CD14-positive monocyte (primary cell): ENCODE measurements around the gene GMFB. TPM values are rescaled to one million over a fixed set of nuclear protein-coding genes. Genes with fewer than 3 reads are reported as not detected.

Experiments used
- DNase-seq, 3 donors: peaks; one replicate each; pipeline ENCODE4 v3.0.0-alpha.2; 2011 to 2022
- H2AFZ ChIP-seq: 2 replicates; pipeline ENCODE4 v1.6.0; 2012; ENCODE audit warnings: mild to moderate bottlenecking, low read depth, low read length, inconsistent platforms; ENCODE audit not compliant: insufficient read depth, poor library complexity, severe bottlenecking
- H3K27ac ChIP-seq, 2 donors: 1 replicate in 1 of 2; 2 replicates in 1 of 2; pipeline ENCODE4 v1.5.1; 2012 to 2013; ENCODE audit warnings: low read length in 2 of 2, control low read depth in 1 of 2, inconsistent platforms in 1 of 2, low read depth in 1 of 2, mild to moderate bottlenecking in 1 of 2
- H3K27me3 ChIP-seq, 2 donors: one replicate each; pipeline versions ENCODE4 v1.6.0 to v1.6.1; 2011 to 2013; ENCODE audit warnings: low read length in 2 of 2; ENCODE audit not compliant: control insufficient read depth in 2 of 2, insufficient read depth in 2 of 2
- H3K36me3 ChIP-seq, 2 donors: replicated peaks in 1 of 2; 1 replicate in 1 of 2; 2 replicates in 1 of 2; pipeline versions ENCODE4 v1.5.1 to v1.6.1; 2012 to 2013; ENCODE audit warnings: low read length in 2 of 2, control low read depth in 1 of 2, inconsistent platforms in 1 of 2, mild to moderate bottlenecking in 1 of 2; ENCODE audit not compliant: insufficient read depth in 2 of 2, control insufficient read depth in 1 of 2
- H3K4me1 ChIP-seq, 2 donors: 1 replicate in 1 of 2; 2 replicates in 1 of 2; pipeline versions ENCODE4 v1.5.1 to v1.6.1; 2012 to 2013; ENCODE audit warnings: low read length in 2 of 2, control low read depth in 1 of 2, inconsistent platforms in 1 of 2, mild to moderate bottlenecking in 1 of 2, moderate library complexity in 1 of 2; ENCODE audit not compliant: insufficient read depth in 2 of 2, control insufficient read depth in 1 of 2
- H3K4me2 ChIP-seq: replicated peaks from 2 replicates; pipeline ENCODE3; 2012; ENCODE audit warnings: low read length, moderate library complexity, mild to moderate bottlenecking; ENCODE audit not compliant: poor library complexity, severe bottlenecking; ENCODE audit errors: extremely low read depth
- H3K4me3 ChIP-seq, 3 experiments: fragments of 200-600 bp in 1 of 3; sonication (generic) in 1 of 3; replicated peaks in 1 of 3; 1 replicate in 2 of 3; 2 replicates in 1 of 3; pipeline ENCODE4 v1.5.1; 2011 to 2013; ENCODE audit warnings: low read length in 3 of 3, mild to moderate bottlenecking in 3 of 3, control low read depth in 2 of 3, low read depth in 2 of 3, inconsistent platforms in 1 of 3, moderate library complexity in 1 of 3
- H3K79me2 ChIP-seq: 2 replicates; pipeline ENCODE4 v1.6.0; 2012; ENCODE audit warnings: mild to moderate bottlenecking, control low read depth, inconsistent platforms, low read length, moderate library complexity; ENCODE audit not compliant: insufficient read depth
- H3K9ac ChIP-seq: 2 replicates; pipeline ENCODE4 v1.6.0; 2017; ENCODE audit warnings: low read length, mild to moderate bottlenecking; ENCODE audit not compliant: insufficient read depth, poor library complexity, severe bottlenecking
- H3K9me3 ChIP-seq, 2 donors: replicated peaks in 1 of 2; 1 replicate in 1 of 2; 2 replicates in 1 of 2; pipeline versions ENCODE4 v1.5.1 to v1.6.1; 2012 to 2013; ENCODE audit warnings: low read length in 2 of 2, control low read depth in 1 of 2; ENCODE audit not compliant: control insufficient read depth in 1 of 2, insufficient read depth in 1 of 2
- H4K20me1 ChIP-seq: 2 replicates; pipeline ENCODE4 v1.6.0; 2012; ENCODE audit warnings: mild to moderate bottlenecking, low read length, control low read depth, moderate library complexity; ENCODE audit not compliant: insufficient read depth
- H3K27ac Mint-ChIP-seq, 7 donors: one replicate each; pipeline ENCODE4 v1.8.0; 2020; ENCODE audit warnings: mild to moderate bottlenecking in 7 of 7, mixed read lengths in 7 of 7, moderate library complexity in 6 of 7, inconsistent platforms in 2 of 7
- H3K27me3 Mint-ChIP-seq, 3 donors: one replicate each; pipeline ENCODE4 v1.8.0; 2021 to 2022; ENCODE audit warnings: low read depth in 3 of 3, mild to moderate bottlenecking in 3 of 3, mixed read lengths in 3 of 3, moderate library complexity in 3 of 3, inconsistent platforms in 1 of 3
- H3K36me3 Mint-ChIP-seq, 2 donors: one replicate each; pipeline ENCODE4 v1.8.0; 2020; ENCODE audit warnings: mixed read lengths in 2 of 2, inconsistent platforms in 1 of 2, mild to moderate bottlenecking in 1 of 2
- H3K4me1 Mint-ChIP-seq: one replicate; pipeline ENCODE4 v1.8.0; 2020; ENCODE audit warnings: mild to moderate bottlenecking, mixed read lengths
- H3K4me3 Mint-ChIP-seq, 2 donors: one replicate each; pipeline ENCODE4 v1.8.0; 2020; ENCODE audit warnings: mild to moderate bottlenecking in 2 of 2, mixed read lengths in 2 of 2, moderate library complexity in 1 of 2
- H3K9me3 Mint-ChIP-seq, 7 donors: one replicate each; pipeline ENCODE4 v1.8.0; 2020 to 2022; ENCODE audit warnings: mixed read lengths in 7 of 7, mild to moderate bottlenecking in 6 of 7, moderate library complexity in 6 of 7, inconsistent platforms in 2 of 7
- WGBS: methylation state at CpG from one replicate; pipeline ENCODE4 v1.1.5; 2013; ENCODE audit warnings: missing lambda C conversion rate; ENCODE audit not compliant: insufficient coverage; 5-methylcytosine and 5-hydroxymethylcytosine counted together
- intact Hi-C, 2 donors: fragments of 100-400 bp; cut with micrococcal nuclease; formaldehyde crosslinking; loops; one replicate each; pipeline versions ENCODE4 v1.15.0 to v1.15.1; 2023
- polyA plus RNA-seq, 3 donors: library from polyadenylated mRNA; depleted of rRNA in 1 of 3; unstranded in 2 of 3; stranded (reverse) in 1 of 3; fragments of 300-500 nt in 2 of 3; fragments of >200 nt in 1 of 3; fragmentation: Illumina TruSeq in 2 of 3; gene quantifications; 1 replicate in 2 of 3; 2 replicates in 1 of 3; pipeline ENCODE4 v1.2.3, GENCODE V29; 2012 to 2021
- TF ChIP-seq, protein P1 (sequence below): fragments of 200-600 bp; IDR thresholded peaks from one replicate; pipeline ENCODE4 v1.8.0; 2022; ENCODE audit warnings: antibody characterized with exemption, mild to moderate bottlenecking

The GMFB gene
- polyA plus RNA-seq, 3 donors = 10.8 to 41.1 (median 26.1) TPM

DNA sequence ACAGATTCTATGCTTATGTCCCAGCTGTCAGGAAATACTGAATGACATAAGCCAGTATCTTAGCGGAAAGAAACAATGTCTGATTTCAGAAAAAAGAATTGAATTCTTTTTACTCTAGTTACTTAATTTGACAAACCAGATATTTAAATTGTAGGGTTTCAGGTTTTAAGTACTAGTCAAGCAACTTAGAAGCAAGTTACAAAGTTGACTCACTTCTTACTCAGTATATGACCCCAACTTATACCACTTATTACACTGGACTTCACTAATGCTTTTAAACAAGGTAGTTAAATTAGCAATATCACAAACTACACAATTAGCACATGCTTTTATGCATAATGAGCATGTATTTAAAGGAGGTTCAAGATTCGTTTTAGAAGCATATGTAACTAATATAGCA, 7.1 kb downstream of the GMFB start:
- Histone ChIP-seq H3K4me1 (peaks cover 19 to 37% of the 10 kb centered on the region in 2 donors), H3K36me3 (peaks cover 45 to 66% of the 10 kb centered on the region in 2 donors), H3K9ac (no peak overlapping the region), H3K79me2 (peaks cover 62% of the 10 kb centered on the region), H2AFZ (no peak overlapping the region), H3K4me2 (no peak overlapping the region), H3K27me3 (no peaks in the 10 kb centered on the region), H4K20me1 (peaks cover 48% of the 10 kb centered on the region), H3K9me3 (no peaks in the 10 kb centered on the region), H3K4me3 (no peak overlapping the region), H3K27ac (no peak overlapping the region)
- TF ChIP-seq, protein P1, sequence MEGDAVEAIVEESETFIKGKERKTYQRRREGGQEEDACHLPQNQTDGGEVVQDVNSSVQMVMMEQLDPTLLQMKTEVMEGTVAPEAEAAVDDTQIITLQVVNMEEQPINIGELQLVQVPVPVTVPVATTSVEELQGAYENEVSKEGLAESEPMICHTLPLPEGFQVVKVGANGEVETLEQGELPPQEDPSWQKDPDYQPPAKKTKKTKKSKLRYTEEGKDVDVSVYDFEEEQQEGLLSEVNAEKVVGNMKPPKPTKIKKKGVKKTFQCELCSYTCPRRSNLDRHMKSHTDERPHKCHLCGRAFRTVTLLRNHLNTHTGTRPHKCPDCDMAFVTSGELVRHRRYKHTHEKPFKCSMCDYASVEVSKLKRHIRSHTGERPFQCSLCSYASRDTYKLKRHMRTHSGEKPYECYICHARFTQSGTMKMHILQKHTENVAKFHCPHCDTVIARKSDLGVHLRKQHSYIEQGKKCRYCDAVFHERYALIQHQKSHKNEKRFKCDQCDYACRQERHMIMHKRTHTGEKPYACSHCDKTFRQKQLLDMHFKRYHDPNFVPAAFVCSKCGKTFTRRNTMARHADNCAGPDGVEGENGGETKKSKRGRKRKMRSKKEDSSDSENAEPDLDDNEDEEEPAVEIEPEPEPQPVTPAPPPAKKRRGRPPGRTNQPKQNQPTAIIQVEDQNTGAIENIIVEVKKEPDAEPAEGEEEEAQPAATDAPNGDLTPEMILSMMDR = no peak
- Mint-ChIP-seq H3K9me3 (no peaks in the 10 kb centered on the region), H3K27me3 (peaks cover 0 to 2% (median 1%) of the 10 kb centered on the region in 3 donors), H3K4me1 (peaks cover 38% of the 10 kb centered on the region), H3K36me3 (peaks cover 44 to 61% of the 10 kb centered on the region in 2 donors), H3K4me3 (no peak overlapping the region), H3K27ac (no peak overlapping the region)
- no peak for DNase-seq
- intact Hi-C loops = no loop called here
- WGBS = no CpG with 5 or more reads among the region's 2 CpGs

DNA sequence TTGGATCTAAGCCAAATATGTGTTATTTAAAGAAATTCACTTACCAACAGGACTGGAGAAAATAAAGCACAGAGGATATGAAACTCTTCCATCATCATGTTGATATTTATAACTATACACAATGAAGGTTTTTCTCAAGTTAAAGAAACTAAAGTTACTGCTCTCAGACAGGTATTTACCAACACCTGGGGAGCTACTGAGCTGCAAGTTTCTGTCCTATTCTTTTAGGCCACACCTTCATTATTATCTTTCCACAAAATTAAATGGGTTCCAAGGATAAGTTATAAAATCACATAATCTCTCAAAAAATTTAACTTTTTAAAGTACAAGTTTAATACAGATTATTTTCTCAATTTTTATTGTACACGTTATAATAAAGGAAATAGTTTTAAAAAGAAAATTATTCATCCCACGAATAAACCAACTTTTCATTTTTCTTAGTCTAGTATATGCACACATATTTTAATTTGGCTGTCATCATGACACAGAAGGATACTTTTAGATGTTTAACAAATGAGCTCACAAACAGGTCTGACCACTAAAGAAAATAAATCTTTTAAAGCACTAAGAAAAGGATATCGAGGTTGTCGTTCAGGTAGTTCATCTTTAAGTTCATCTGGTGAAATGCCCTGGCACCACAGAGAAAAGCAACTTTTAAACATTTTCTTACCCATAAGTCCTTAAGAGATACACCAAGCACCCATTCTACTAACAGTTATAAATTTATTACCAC, 7.8 kb downstream of the GMFB start:
- Histone ChIP-seq H3K4me1 (peaks cover 18 to 30% of the 10 kb centered on the region in 2 donors), H3K27me3 (no peaks in the 10 kb centered on the region), H3K79me2 (peaks cover 55% of the 10 kb centered on the region), H3K27ac (no peak overlapping the region), H3K4me3 (no peak overlapping the region), H3K36me3 (peaks cover 48 to 73% of the 10 kb centered on the region in 2 donors), H4K20me1 (peaks cover 48% of the 10 kb centered on the region), H3K9me3 (no peaks in the 10 kb centered on the region), H2AFZ (no peak overlapping the region), H3K9ac (no peak overlapping the region), H3K4me2 (no peak overlapping the region)
- intact Hi-C loops = no loop called here
- H3K36me3 Mint-ChIP-seq = peaks cover 46 to 60% of the 10 kb centered on the region in 2 donors
- H3K27ac Mint-ChIP-seq = no peak overlapping the region
- H3K9me3 Mint-ChIP-seq = no peaks in the 10 kb centered on the region
- 100% methylated on average over 2 of the region's 4 CpGs for WGBS
- no peak overlapping the region for H3K4me3 Mint-ChIP-seq
- peaks cover 32% of the 10 kb centered on the region for H3K4me1 Mint-ChIP-seq
- TF ChIP-seq, protein P1 = no peak
- H3K27me3 Mint-ChIP-seq = peaks cover 0 to 2% (median 1%) of the 10 kb centered on the region in 3 donors
- no peak for DNase-seq
